Activated naive CD8-positive, alpha-beta T cell treated with anti-CD3 and anti-CD28 coated beads, Interleukin-2, amount 10 ng/mL, durations not matched to agents 7 days and 5 days (primary cell): ENCODE results near the gene PTPRG. TPM values are rescaled to one million over a fixed set of nuclear protein-coding genes. Genes with fewer than 3 reads are reported as not detected.

Source experiments
- ATAC-seq: fragments of 150-1000 bp; cut with Tn5 transposase; one replicate; pipeline ENCODE4 v1.10.0; 2021; ENCODE audit warnings: low read depth, moderate library complexity
- POLR2A ChIA-PET: fragments of 350-600 bp; sonication (Branson Sonifier 250); formaldehyde crosslinking; loops from one replicate; lab custom pipeline; 2021; ENCODE audit warnings: antibody characterized with exemption; lab: Charles Lee
- DNase-seq: peaks from one replicate; pipeline ENCODE4 v3.0.0; 2021
- H3K27ac Mint-ChIP-seq: one replicate; pipeline ENCODE4 v1.8.0; 2022; ENCODE audit warnings: mild to moderate bottlenecking, mixed read lengths
- H3K27me3 Mint-ChIP-seq: one replicate; pipeline ENCODE4 v1.8.0; 2022; ENCODE audit warnings: mild to moderate bottlenecking, moderate library complexity, mixed read lengths
- H3K36me3 Mint-ChIP-seq: one replicate; pipeline ENCODE4 v1.8.0; 2021; ENCODE audit warnings: mild to moderate bottlenecking, mixed read lengths
- H3K4me1 Mint-ChIP-seq: one replicate; pipeline ENCODE4 v1.8.0; 2021; ENCODE audit warnings: mixed read lengths
- H3K4me3 Mint-ChIP-seq: one replicate; pipeline ENCODE4 v1.8.0; 2022; ENCODE audit warnings: mild to moderate bottlenecking, moderate library complexity, mixed read lengths
- H3K9me3 Mint-ChIP-seq: one replicate; pipeline ENCODE4 v1.8.0; 2021; ENCODE audit warnings: mixed read lengths
- total RNA-seq, 2 experiments: library from RNA; stranded (reverse); gene quantifications; one replicate each; pipeline ENCODE4 v1.2.3, GENCODE V29; 2021

Gene PTPRG
- total RNA-seq, 2 experiments from 2014 or later: not detected

DNA sequence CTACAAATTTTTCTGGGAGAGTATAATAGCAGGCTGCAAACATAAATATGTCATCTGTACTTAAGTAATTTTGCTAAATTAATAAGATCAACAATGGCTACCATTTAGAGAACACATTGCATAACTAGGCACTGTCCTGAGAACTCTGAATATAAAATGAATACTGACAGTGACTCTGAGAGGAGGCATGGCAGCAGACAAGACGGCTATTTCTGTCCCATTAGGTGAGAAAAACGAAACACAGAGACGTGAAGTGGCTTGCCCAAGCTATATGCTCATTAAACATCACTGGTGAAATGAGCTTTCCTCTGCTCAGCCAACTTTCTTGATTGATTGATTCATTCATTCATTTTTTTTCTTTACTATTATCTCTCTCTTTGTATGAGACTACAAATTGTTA is 384.3 kb downstream of the PTPRG start:
- H3K27ac Mint-ChIP-seq: no peak overlapping the region
- H3K4me3 Mint-ChIP-seq: no peak overlapping the region
- no peaks in the 10 kb centered on the region for H3K4me1 Mint-ChIP-seq
- H3K9me3 Mint-ChIP-seq: peaks cover 1% of the 10 kb centered on the region
- ATAC-seq (no peak), DNase-seq (no peak)
- POLR2A ChIA-PET: no interaction called here
- peaks cover 2% of the 10 kb centered on the region for H3K36me3 Mint-ChIP-seq
- peaks cover 6% of the 10 kb centered on the region for H3K27me3 Mint-ChIP-seq

- Mint-ChIP-seq H3K27ac (no peak overlapping the region), H3K9me3 (peaks cover 1% of the 10 kb centered on the region), H3K4me1 (no peaks in the 10 kb centered on the region), H3K4me3 (no peak overlapping the region), H3K27me3 (peaks cover 6% of the 10 kb centered on the region), H3K36me3 (peaks cover 2% of the 10 kb centered on the region)
- DNase-seq: no peak
- POLR2A ChIA-PET: no interaction called here
- ATAC-seq: no peak
Measured at GRCh38 chr3:61946570-61947324, 385.4 kb downstream of the PTPRG start.

DNA sequence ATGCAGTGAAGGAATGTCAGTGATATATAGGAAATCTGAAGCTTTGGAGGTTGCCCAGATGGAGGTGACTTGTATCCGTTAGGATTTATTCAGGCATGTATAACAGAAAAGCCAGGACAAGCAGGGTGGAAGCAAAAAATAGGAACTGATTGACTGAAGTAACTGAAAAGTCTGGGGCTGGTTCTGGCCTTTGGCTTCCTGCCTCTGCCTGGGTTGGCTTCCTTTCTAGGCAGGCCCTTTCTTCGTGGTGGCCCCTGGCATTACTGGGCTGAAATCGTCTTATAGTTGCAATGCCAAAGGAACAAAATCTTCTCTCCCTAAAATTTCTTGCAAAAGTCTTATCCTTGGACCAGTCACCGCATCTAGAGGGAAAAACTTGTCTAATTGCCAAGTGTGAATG is 386.1 kb downstream of the PTPRG start:
- Mint-ChIP-seq H3K9me3 (peaks cover 1% of the 10 kb centered on the region), H3K4me1 (no peaks in the 10 kb centered on the region), H3K4me3 (no peak overlapping the region), H3K36me3 (peaks cover 2% of the 10 kb centered on the region), H3K27me3 (peaks cover 6% of the 10 kb centered on the region), H3K27ac (no peak overlapping the region)
- no peak for ATAC-seq
- DNase-seq: no peak
- POLR2A ChIA-PET: no interaction called here

DNA sequence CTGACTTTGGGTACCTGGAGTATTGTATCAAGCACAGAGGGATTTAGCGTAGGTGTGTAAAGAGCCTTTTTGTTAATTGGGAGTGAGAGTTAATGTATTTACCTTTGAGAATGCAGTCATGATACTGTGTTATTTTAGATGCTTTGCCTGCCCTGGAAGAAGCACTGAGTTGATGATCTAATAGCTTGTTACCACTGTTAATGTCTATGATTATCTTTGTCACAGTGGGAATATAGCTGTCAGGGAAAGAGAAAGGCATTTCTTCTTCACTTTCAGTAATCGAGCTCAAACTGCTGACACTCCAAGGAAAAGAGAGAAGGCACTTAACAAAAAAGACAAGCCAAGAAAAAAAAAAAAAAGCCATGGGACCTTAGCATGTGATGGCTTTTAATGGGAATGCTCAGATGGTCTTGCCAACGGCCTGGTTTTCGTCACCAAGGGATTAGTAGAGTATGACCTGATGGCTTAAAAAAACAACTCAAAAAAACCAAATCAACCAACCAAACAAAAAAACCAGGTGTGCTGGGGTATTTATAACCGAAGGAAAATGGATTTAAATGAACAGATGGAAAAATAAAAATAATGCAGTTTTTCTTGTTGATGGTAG is 387.4 kb downstream of the PTPRG start:
- ATAC-seq (no peak), DNase-seq (no peak)
- POLR2A ChIA-PET: no interaction called here
- Mint-ChIP-seq H3K4me3 (no peak overlapping the region), H3K27me3 (peaks cover 6% of the 10 kb centered on the region), H3K36me3 (peaks cover 2% of the 10 kb centered on the region), H3K4me1 (no peaks in the 10 kb centered on the region), H3K9me3 (no peaks in the 10 kb centered on the region), H3K27ac (no peak overlapping the region)

DNA sequence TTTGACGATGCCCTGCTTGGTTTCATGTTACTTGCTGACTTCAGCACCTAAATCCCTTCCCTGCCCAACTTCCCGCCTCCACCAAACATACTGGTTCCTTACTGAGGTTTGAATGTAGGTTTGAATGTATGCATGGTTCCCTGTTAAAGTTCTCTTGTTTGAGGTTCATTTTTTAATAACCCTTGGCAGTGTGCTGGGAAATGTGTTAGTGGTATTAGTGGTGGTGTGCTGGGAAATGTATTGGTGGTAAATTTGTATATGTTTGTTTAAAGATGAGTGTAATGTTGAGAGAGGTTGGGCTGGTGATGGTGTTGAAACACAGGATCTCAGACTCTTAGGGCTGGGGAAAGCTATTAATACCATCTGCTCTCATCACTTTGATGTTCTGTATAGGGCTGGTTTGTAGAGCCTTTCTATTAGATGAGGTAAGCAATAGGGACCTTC is 392.7 kb downstream of the PTPRG start:
- POLR2A ChIA-PET: no interaction called here
- DNase-seq (no peak), ATAC-seq (no peak)
- Mint-ChIP-seq H3K4me3 (no peak overlapping the region), H3K27me3 (peaks cover 6% of the 10 kb centered on the region), H3K4me1 (no peaks in the 10 kb centered on the region), H3K9me3 (no peaks in the 10 kb centered on the region), H3K36me3 (no peaks in the 10 kb centered on the region), H3K27ac (no peak overlapping the region)

- H3K27me3 Mint-ChIP-seq: peaks cover 4% of the 10 kb centered on the region
- no peaks in the 10 kb centered on the region for H3K9me3 Mint-ChIP-seq
- no peaks in the 10 kb centered on the region for H3K36me3 Mint-ChIP-seq
- POLR2A ChIA-PET: no interaction called here
- no peak overlapping the region for H3K4me3 Mint-ChIP-seq
- H3K4me1 Mint-ChIP-seq: no peaks in the 10 kb centered on the region
- H3K27ac Mint-ChIP-seq: no peak overlapping the region
- ATAC-seq (no peak), DNase-seq (no peak)
Measured at GRCh38 chr3:61955483-61955882, 394.1 kb downstream of the PTPRG start.

DNA sequence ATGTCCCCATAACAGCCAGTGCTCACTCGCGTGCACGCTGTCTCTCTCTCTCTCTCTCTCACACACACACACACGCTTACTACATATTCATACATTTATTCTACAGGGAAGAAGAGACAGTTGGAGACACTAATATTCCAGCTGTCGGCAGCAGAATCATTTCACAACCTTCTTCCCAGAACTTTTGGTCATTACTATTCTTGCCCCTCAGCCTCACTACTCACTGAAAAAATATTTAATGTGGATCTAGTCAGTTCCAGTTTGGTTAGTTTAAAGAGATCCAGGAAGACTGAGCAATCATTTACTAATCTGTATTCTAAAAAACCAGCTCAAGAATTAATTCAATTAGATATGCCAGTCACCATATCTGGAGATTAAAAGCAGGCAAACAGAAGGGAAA is 394.9 kb downstream of the PTPRG start:
- Mint-ChIP-seq H3K27ac (no peak overlapping the region), H3K36me3 (no peaks in the 10 kb centered on the region), H3K9me3 (no peaks in the 10 kb centered on the region), H3K27me3 (peaks cover 4% of the 10 kb centered on the region), H3K4me3 (no peak overlapping the region), H3K4me1 (no peaks in the 10 kb centered on the region)
- DNase-seq (no peak), ATAC-seq (no peak)
- POLR2A ChIA-PET: no interaction called here

DNA sequence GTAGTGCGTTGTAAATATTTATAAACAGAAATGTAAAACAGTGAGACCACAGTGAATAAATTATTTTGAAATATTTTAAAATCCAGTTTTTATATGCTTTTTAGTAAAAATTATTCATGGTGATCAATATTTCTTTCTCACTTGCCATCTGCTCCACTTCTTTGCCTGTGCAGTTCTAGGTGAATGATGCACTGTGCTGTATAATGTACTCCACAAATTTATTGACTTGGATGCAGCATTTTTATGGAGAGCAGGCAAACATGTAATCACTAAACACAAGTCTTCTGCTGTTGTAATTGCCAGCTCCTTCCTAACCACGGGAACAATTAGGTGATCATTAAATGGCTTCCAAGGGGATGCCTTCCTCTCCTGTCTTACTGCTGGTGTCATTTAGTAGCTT is 395.9 kb downstream of the PTPRG start:
- POLR2A ChIA-PET: no interaction called here
- peaks cover 4% of the 10 kb centered on the region for H3K27me3 Mint-ChIP-seq
- ATAC-seq (no peak), DNase-seq (no peak)
- no peak overlapping the region for H3K4me3 Mint-ChIP-seq
- H3K9me3 Mint-ChIP-seq: no peaks in the 10 kb centered on the region
- H3K36me3 Mint-ChIP-seq: no peaks in the 10 kb centered on the region
- H3K27ac Mint-ChIP-seq: no peak overlapping the region
- H3K4me1 Mint-ChIP-seq: no peaks in the 10 kb centered on the region

- no peak for DNase-seq
- Mint-ChIP-seq H3K4me1 (no peaks in the 10 kb centered on the region), H3K36me3 (no peaks in the 10 kb centered on the region), H3K27me3 (peaks cover 4% of the 10 kb centered on the region), H3K4me3 (no peak overlapping the region), H3K27ac (no peak overlapping the region), H3K9me3 (no peaks in the 10 kb centered on the region)
- POLR2A ChIA-PET: no interaction called here
- no peak for ATAC-seq
Measured at GRCh38 chr3:61960976-61961375, 399.6 kb downstream of the PTPRG start.

DNA sequence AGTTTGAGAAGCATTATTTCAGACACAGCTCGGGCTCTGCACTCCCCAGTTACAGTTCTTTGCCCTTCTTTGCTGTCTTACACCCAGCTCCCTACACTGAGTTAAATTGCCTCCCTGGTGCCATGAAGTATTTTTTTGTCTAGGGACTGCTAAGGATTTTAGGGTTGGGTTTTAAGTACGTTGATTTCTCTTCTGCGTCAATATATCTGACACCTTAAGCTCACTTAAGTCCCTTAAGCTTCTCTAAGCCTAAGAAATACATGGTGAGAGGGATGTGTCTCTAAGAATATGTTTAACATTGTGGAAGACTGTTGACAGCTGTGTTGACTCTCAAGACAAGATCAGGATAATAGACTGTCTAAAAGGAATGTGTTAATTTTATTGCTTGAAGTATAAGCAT is 400.5 kb downstream of the PTPRG start:
- no peak for ATAC-seq
- no peaks in the 10 kb centered on the region for H3K27me3 Mint-ChIP-seq
- POLR2A ChIA-PET: no interaction called here
- no peaks in the 10 kb centered on the region for H3K9me3 Mint-ChIP-seq
- no peaks in the 10 kb centered on the region for H3K36me3 Mint-ChIP-seq
- no peak overlapping the region for H3K4me3 Mint-ChIP-seq
- H3K4me1 Mint-ChIP-seq: no peaks in the 10 kb centered on the region
- no peak for DNase-seq
- no peak overlapping the region for H3K27ac Mint-ChIP-seq

DNA sequence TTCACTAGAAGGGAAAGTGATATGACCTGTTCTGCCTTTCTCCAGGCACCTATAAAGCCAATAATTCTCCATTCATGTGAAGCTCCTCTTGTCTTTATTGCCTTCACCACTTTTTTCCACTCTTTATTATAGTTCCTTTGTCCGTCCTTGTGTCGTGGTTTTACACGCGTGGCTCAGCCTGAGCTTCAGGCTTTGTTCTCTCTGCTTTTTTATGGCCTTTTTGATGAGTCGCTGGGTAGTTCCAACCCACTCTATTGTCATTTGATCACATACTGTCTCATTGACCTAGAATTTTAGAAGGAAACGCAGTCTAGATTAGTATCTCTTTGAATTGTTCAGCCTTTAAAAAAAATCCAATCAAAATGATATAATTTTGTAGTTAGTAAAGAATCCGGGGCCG is 403.2 kb downstream of the PTPRG start:
- no peak for DNase-seq
- Mint-ChIP-seq H3K4me1 (no peaks in the 10 kb centered on the region), H3K27ac (no peak overlapping the region), H3K36me3 (no peaks in the 10 kb centered on the region), H3K9me3 (no peaks in the 10 kb centered on the region), H3K4me3 (no peak overlapping the region), H3K27me3 (no peaks in the 10 kb centered on the region)
- no peak for ATAC-seq
- POLR2A ChIA-PET: no interaction called here

- H3K4me1 Mint-ChIP-seq: no peaks in the 10 kb centered on the region
- H3K4me3 Mint-ChIP-seq: no peak overlapping the region
- H3K27me3 Mint-ChIP-seq: no peaks in the 10 kb centered on the region
- H3K36me3 Mint-ChIP-seq: no peaks in the 10 kb centered on the region
- no peak overlapping the region for H3K27ac Mint-ChIP-seq
- no peak for ATAC-seq
- DNase-seq: no peak
- POLR2A ChIA-PET: no interaction called here
- H3K9me3 Mint-ChIP-seq: no peaks in the 10 kb centered on the region
Measured at GRCh38 chr3:61965770-61966131, 404.4 kb downstream of the PTPRG start.

- Mint-ChIP-seq H3K27me3 (no peaks in the 10 kb centered on the region), H3K27ac (no peak overlapping the region), H3K4me1 (no peaks in the 10 kb centered on the region), H3K36me3 (no peaks in the 10 kb centered on the region), H3K4me3 (no peak overlapping the region), H3K9me3 (no peaks in the 10 kb centered on the region)
- POLR2A ChIA-PET: no interaction called here
- DNase-seq: no peak
- no peak for ATAC-seq
Measured at GRCh38 chr3:61966200-61966599, 404.8 kb downstream of the PTPRG start.

- ATAC-seq (no peak), DNase-seq (no peak)
- H3K9me3 Mint-ChIP-seq: no peaks in the 10 kb centered on the region
- H3K27ac Mint-ChIP-seq: no peak overlapping the region
- no peaks in the 10 kb centered on the region for H3K36me3 Mint-ChIP-seq
- POLR2A ChIA-PET: no interaction called here
- no peaks in the 10 kb centered on the region for H3K4me1 Mint-ChIP-seq
- no peaks in the 10 kb centered on the region for H3K27me3 Mint-ChIP-seq
- no peak overlapping the region for H3K4me3 Mint-ChIP-seq
Measured at GRCh38 chr3:61967019-61967418, 405.6 kb downstream of the PTPRG start.
